GM18505 (cell line): ENCODE data around the gene VPREB3.

Experiments
- ATAC-seq: cut with Tn5 transposase; IDR thresholded peaks from one replicate; pipeline ENCODE4 v1.9.1; 2021; ENCODE audit not compliant: unreplicated experiment
- POLR2A ChIP-seq: IDR thresholded peaks from 4 replicates; pipeline ENCODE4 v1.6.1; 2011; ENCODE audit warnings: borderline replicate concordance; ENCODE audit not compliant: insufficient read depth, insufficient read length; ENCODE audit errors: extremely low read depth

Gene VPREB3

GRCh38 chr22:23764899-23765881, 11.0 kb upstream of the VPREB3 start:
- no peak for ATAC-seq

GRCh38 chr22:23763954-23764353, 9.7 kb upstream of the VPREB3 start:
- no peak for ATAC-seq
- TF ChIP-seq POLR2A = no peak

More at GRCh38 chr22:23764899-23765881, 11.0 kb upstream of the VPREB3 start:
- TF ChIP-seq POLR2A = no peak

GRCh38 chr22:23763579-23763945, 9.3 kb upstream of the VPREB3 start:
- no peak for TF ChIP-seq POLR2A
- no peak for ATAC-seq

GRCh38 chr22:23762842-23763578, 8.8 kb upstream of the VPREB3 start, which contains the start of gene C22orf15:
TSS of gene C22orf15 (plus strand) at chr22:23762990. CDS start at chr22:23763307, 317 bp downstream.
- no peak for ATAC-seq

GRCh38 chr22:23760056-23760455, 5.8 kb upstream of the VPREB3 start:
- TF ChIP-seq POLR2A = no peak
- ATAC-seq = no peak

More at GRCh38 chr22:23762842-23763578, 8.8 kb upstream of the VPREB3 start, which contains the start of gene C22orf15:
- no peak for TF ChIP-seq POLR2A

- no peak for TF ChIP-seq POLR2A
- ATAC-seq = no peak
These were observed 5.3 kb upstream of the VPREB3 start for GRCh38 chr22:23759566-23759965.

GRCh38 chr22:23756891-23757290, 2.7 kb upstream of the VPREB3 start:
- no peak for ATAC-seq
- no peak for TF ChIP-seq POLR2A

- no peak for TF ChIP-seq POLR2A
- ATAC-seq = no peak
These were observed 1.5 kb upstream of the VPREB3 start for GRCh38 chr22:23755711-23756110.

- no peak for ATAC-seq
- no peak for TF ChIP-seq POLR2A
These were observed 883 bp upstream of the VPREB3 start for GRCh38 chr22:23754980-23755636.

GRCh38 chr22:23753385-23753784, 840 bp downstream of the VPREB3 start:
- no peak for ATAC-seq
- no peak for TF ChIP-seq POLR2A

GRCh38 chr22:23752750-23753149, 1.5 kb downstream of the VPREB3 start:
- TF ChIP-seq POLR2A = no peak
- ATAC-seq = no peak

GRCh38 chr22:23752090-23752691, 2.0 kb downstream of the VPREB3 start:
- ATAC-seq = no peak
- peak; percentile 27 for TF ChIP-seq POLR2A

GRCh38 chr22:23751441-23751996, 2.7 kb downstream of the VPREB3 start:
- no peak for TF ChIP-seq POLR2A
- ATAC-seq = no peak

- ATAC-seq = peak; percentile 56
- peak; percentile 65 for TF ChIP-seq POLR2A
These were observed 3.3 kb downstream of the VPREB3 start, which contains the start of gene ZNF70 for GRCh38 chr22:23750714-23751440. TSS of gene ZNF70 (minus strand) at chr22:23751112. CDS start at chr22:23745140, 5,972 bp downstream.
